Skeletal muscle cell (primary cell): ENCODE data around the gene SIAH2.

Experiments
- DNase-seq: peaks from one replicate; pipeline ENCODE4 v3.0.0-alpha.2; 2010; ENCODE audit warnings: low read depth
- H3K4me3 ChIP-seq: 2 replicates; pipeline ENCODE4 v1.5.1; 2011; ENCODE audit warnings: low read depth, mild to moderate bottlenecking, control low read depth, low read length, moderate library complexity

The SIAH2 gene

DNA sequence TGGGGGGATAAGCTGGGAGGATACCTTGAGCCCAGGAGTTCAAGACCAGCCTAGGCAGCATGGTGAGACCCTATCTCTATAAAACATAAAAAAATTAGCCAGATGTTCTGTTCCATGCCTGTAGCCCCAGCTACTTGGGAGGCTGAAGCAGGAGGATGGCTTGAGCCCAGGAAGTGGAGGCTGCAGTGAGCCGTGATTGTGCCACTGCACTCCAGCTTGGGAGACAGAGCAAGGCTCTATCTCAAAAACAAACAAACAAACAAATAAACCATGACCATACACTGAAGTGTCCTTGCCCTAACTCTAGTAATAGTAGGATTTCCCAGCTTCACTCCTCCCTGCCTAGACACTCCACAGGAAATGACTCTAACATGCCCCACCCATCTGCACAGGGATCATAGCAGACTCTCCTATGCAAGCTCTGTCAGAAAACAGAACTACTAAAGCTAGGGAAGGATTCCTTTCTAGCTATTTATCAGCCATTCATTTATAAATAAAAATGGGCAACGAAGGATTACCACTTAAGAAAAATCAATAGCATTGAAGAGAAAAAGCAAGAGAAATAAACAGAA lies 63.8 kb downstream of the SIAH2 start:
- no peak for DNase-seq
- no peak overlapping the region for H3K4me3 ChIP-seq

DNA sequence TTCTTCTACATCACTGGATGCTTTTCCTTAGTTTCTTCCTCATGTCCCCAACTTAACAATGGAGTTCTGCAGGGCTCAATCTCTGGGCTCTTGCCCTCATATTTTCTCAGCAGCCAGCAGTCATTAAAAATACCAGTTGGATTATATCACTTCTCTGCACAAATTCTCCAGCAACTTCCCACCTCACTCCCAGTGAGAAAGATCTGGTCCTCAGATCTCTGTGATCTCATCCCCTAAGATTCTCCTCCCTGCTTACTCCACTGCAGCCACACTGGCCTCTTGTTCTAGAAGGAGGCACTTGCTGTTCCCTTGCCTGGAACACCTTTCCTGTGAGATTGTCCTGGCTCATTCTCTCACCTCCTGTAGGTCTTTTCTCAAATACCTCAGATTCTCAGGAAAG lies 65.3 kb downstream of the SIAH2 start:
- no peak for DNase-seq
- H3K4me3 ChIP-seq: no peak overlapping the region

DNA sequence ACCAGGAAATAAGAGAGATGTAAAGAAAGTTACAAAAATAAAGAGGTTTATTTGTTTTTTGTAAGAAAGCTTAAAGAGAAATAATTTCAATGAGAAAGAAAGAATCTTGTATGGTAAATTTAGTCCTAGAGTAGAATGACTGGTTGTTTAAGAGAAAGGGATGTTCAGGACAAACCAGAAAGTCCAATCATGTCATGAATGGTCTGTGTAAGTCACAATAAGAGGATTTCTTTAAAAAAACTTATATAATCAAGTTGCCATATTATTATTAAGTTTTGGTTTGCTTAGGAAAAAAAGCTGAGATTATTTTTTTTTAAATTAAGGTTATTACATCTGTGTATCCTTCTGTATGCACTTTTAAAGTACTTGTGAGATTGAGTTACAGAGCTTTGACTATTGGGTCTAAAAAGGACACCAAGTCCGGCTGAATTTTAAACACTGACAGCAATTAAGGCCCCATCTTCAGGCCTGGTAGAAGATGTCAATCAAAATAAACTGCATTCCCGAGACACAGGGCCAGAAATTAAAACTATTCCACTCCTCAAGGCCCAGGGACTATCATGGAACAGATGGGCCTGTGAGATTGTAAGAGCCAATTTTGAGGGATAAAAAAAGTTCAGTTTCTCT lies 71.4 kb downstream of the SIAH2 start:
- no peak overlapping the region for H3K4me3 ChIP-seq
- no peak for DNase-seq
